Ascending aorta (tissue), 2 donors: ENCODE measurements around the gene PPP6R1. TPM values are rescaled to one million over a fixed set of nuclear protein-coding genes. Genes with fewer than 3 reads are reported as not detected.

Source experiments
- DNase-seq, 2 donors: peaks; one replicate each; pipeline ENCODE4 v3.0.0-alpha.2; 2019; ENCODE audit warnings: low spot score in 2 of 2
- H3K27ac ChIP-seq, 2 donors: fragments of 200-600 bp; sonication (generic); one replicate each; pipeline ENCODE4 v1.5.1; 2016 to 2017; ENCODE audit warnings: mild to moderate bottlenecking in 1 of 2
- H3K27me3 ChIP-seq: fragments of 200-600 bp; sonication (generic); one replicate; pipeline ENCODE4 v1.5.1; 2017
- H3K36me3 ChIP-seq, 2 donors: fragments of 200-600 bp; sonication (generic); one replicate each; pipeline ENCODE4 v1.5.1; 2016
- H3K4me1 ChIP-seq, 2 donors: fragments of 200-600 bp; sonication (generic); one replicate each; pipeline ENCODE4 v1.5.1; 2016 to 2017; ENCODE audit warnings: mild to moderate bottlenecking in 1 of 2
- H3K4me3 ChIP-seq, 2 donors: fragments of 200-600 bp; sonication (generic); one replicate each; pipeline ENCODE4 v1.5.1; 2016 to 2017; ENCODE audit warnings: mild to moderate bottlenecking in 1 of 2
- H3K9me3 ChIP-seq, 2 donors: fragments of 200-600 bp; sonication (generic); one replicate each; pipeline ENCODE4 v1.5.1; 2016
- CTCF ChIP-seq, 3 experiments: fragments of 200-600 bp in 2 of 3; fragments of 450-650 bp in 1 of 3; sonication (generic) in 2 of 3; IDR thresholded peaks; one replicate each; pipeline ENCODE4 v1.5.1; 2016 to 2019; ENCODE audit warnings: antibody characterized with exemption in 3 of 3, mild to moderate bottlenecking in 1 of 3, moderate library complexity in 1 of 3
- intact Hi-C: fragments of 100-400 bp; cut with DNase I; formaldehyde crosslinking; loops from one replicate; pipeline ENCODE4 v1.15.1; 2023
- total RNA-seq: library from RNA; depleted of rRNA; stranded (reverse); fragments of >200 nt; gene quantifications from one replicate; pipeline ENCODE4 v1.1.0, GENCODE V29; 2016

PPP6R1 gene
- total RNA-seq, 1 donor from 2014 or later = 68.3 TPM

GRCh38 chr19:55247621-55248099 lies 11.2 kb downstream of the PPP6R1 start:
- intact Hi-C loops = no loop called here
- H3K4me3 ChIP-seq = no peak overlapping the region
- H3K27me3 ChIP-seq = no peaks in the 10 kb centered on the region
- no peaks in the 10 kb centered on the region for H3K9me3 ChIP-seq
- DNase-seq = no peak
- peaks cover 35 to 47% of the 10 kb centered on the region in 2 donors for H3K36me3 ChIP-seq
- no peak for TF ChIP-seq CTCF (IDR thresholded peaks at IDR 0.05)
- H3K4me1 ChIP-seq = no peaks in the 10 kb centered on the region
- no peak overlapping the region for H3K27ac ChIP-seq

- no peak for DNase-seq
- Histone ChIP-seq H3K4me3 (no peak overlapping the region), H3K27me3 (no peaks in the 10 kb centered on the region), H3K27ac (no peak overlapping the region), H3K4me1 (no peaks in the 10 kb centered on the region), H3K9me3 (no peaks in the 10 kb centered on the region), H3K36me3 (peaks cover 44 to 56% of the 10 kb centered on the region in 2 donors)
- intact Hi-C loops = no loop called here
- no peak for TF ChIP-seq CTCF (IDR thresholded peaks at IDR 0.05)
Measured at GRCh38 chr19:55246462-55247451, 12.1 kb downstream of the PPP6R1 start.

GRCh38 chr19:55245236-55245904 lies 13.4 kb downstream of the PPP6R1 start:
- Histone ChIP-seq H3K27ac (no peak overlapping the region), H3K4me1 (no peaks in the 10 kb centered on the region), H3K4me3 (no peak overlapping the region), H3K27me3 (no peaks in the 10 kb centered on the region), H3K36me3 (peaks cover 58 to 70% of the 10 kb centered on the region in 2 donors), H3K9me3 (no peaks in the 10 kb centered on the region)
- DNase-seq = no peak
- TF ChIP-seq CTCF (IDR thresholded peaks at IDR 0.05) = no peak
- intact Hi-C loops = no loop called here

- Histone ChIP-seq H3K4me1 (no peaks in the 10 kb centered on the region), H3K36me3 (peaks cover 71 to 82% of the 10 kb centered on the region in 2 donors), H3K9me3 (no peaks in the 10 kb centered on the region), H3K27me3 (no peaks in the 10 kb centered on the region), H3K27ac (no peak overlapping the region), H3K4me3 (no peak overlapping the region)
- TF ChIP-seq CTCF (IDR thresholded peaks at IDR 0.05) = no peak
- intact Hi-C loops = no loop called here
- no peak for DNase-seq
Measured at GRCh38 chr19:55244004-55244680, 14.7 kb downstream of the PPP6R1 start.

GRCh38 chr19:55242517-55242916 lies 16.3 kb downstream of the PPP6R1 start:
- DNase-seq = no peak
- no peaks in the 10 kb centered on the region for H3K4me1 ChIP-seq
- no peak for TF ChIP-seq CTCF (IDR thresholded peaks at IDR 0.05)
- no peaks in the 10 kb centered on the region for H3K27me3 ChIP-seq
- no peak overlapping the region for H3K27ac ChIP-seq
- H3K4me3 ChIP-seq = no peak overlapping the region
- no peaks in the 10 kb centered on the region for H3K9me3 ChIP-seq
- H3K36me3 ChIP-seq = peaks cover 86 to 98% of the 10 kb centered on the region in 2 donors
- intact Hi-C loops = no loop called here
